PC-9 (cell line): ENCODE results near the gene ARHGAP6.

Source experiments
- EZH2 ChIP-seq: fragments of 200-600 bp; sonication (generic); IDR thresholded peaks from 2 replicates; pipeline ENCODE4 v1.8.0; 2017; ENCODE audit warnings: antibody characterized with exemption, low read depth
- TF ChIP-seq, protein P1 (sequence below): fragments of 200-600 bp; sonication (generic); conservative IDR thresholded peaks from 2 replicates; pipeline ENCODE4 v1.6.1; 2017; ENCODE audit warnings: mixed run types, antibody characterized with exemption, mild to moderate bottlenecking, moderate library complexity

DNA sequence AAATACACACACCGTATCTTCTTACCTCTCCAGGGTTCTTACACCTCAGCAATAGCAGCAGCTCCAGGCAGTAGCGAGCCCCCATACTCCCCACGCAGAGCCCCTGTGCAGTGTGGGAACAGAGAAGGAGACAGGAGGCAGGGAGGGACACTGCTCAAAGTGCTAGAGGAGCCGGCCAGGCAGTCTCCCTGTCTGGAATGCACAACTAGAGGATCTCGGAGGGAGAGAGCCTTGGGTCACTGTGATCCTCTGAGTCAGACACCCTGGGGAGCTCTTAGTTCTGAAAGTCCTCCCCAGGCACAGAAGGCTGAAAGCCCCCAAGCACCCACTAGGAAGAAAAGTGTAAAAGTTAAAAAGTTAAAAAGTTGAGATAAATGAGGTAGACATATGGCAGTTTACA is 356.5 kb downstream of the ARHGAP6 start:
- TF ChIP-seq, protein P1, sequence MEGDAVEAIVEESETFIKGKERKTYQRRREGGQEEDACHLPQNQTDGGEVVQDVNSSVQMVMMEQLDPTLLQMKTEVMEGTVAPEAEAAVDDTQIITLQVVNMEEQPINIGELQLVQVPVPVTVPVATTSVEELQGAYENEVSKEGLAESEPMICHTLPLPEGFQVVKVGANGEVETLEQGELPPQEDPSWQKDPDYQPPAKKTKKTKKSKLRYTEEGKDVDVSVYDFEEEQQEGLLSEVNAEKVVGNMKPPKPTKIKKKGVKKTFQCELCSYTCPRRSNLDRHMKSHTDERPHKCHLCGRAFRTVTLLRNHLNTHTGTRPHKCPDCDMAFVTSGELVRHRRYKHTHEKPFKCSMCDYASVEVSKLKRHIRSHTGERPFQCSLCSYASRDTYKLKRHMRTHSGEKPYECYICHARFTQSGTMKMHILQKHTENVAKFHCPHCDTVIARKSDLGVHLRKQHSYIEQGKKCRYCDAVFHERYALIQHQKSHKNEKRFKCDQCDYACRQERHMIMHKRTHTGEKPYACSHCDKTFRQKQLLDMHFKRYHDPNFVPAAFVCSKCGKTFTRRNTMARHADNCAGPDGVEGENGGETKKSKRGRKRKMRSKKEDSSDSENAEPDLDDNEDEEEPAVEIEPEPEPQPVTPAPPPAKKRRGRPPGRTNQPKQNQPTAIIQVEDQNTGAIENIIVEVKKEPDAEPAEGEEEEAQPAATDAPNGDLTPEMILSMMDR, result no peak
- TF ChIP-seq EZH2, result no peak
